ENCODE results near the gene USP33. TPM values are rescaled to one million over a fixed set of nuclear protein-coding genes. Genes with fewer than 3 reads are reported as not detected.

USP33 gene
- total and polyA plus RNA-seq, 2 of the 13 experiments (the other 11 are each of a cell fraction or from before 2014, with no cell fraction given) = 32.0 to 49.1 TPM

DNA sequence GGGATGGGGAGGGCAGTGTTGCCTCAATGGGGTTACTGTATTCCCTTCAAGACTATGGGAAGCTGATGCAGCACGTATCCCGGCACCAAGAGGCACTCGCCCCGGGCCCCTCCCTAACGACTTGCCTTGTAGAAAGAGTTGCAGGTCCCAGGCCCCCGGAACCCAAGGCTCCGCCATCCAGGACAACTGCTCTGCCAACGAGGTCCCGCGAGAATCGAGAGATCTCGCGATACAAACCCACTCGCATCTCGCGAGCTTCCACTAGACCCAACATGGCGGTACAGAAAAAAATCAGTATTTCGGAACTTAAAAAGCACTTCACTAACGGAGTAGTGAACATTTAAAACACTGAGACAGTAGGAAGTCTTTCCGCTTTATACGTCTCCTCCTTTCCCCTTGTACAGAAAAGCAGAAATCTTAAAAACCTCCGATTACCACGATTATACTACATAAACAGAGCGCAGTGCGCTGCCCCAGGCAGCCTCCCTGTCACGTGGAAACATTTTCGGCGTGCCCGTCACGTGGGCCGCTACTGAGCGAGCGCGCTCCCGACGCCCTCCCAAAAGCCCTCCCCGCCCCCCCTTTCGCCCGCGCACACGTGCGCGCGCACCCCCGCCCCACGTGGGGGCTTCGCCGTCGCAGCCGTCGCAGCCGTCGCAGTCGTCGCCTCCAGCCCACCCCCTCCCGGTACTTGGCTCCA lies 77.0 kb downstream of the USP33 start, which contains the start of gene ZZZ3 (continued):
- TF ChIP-seq, protein P1, sequence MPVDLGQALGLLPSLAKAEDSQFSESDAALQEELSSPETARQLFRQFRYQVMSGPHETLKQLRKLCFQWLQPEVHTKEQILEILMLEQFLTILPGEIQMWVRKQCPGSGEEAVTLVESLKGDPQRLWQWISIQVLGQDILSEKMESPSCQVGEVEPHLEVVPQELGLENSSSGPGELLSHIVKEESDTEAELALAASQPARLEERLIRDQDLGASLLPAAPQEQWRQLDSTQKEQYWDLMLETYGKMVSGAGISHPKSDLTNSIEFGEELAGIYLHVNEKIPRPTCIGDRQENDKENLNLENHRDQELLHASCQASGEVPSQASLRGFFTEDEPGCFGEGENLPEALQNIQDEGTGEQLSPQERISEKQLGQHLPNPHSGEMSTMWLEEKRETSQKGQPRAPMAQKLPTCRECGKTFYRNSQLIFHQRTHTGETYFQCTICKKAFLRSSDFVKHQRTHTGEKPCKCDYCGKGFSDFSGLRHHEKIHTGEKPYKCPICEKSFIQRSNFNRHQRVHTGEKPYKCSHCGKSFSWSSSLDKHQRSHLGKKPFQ (CRISPR knock-in tag; IDR thresholded peaks at IDR 0.05; ENCODE audit: insufficient replicate concordance) = no peak
- TF ChIP-seq KLF15 (CRISPR knock-in tag; IDR thresholded peaks at IDR 0.05; ENCODE audit: borderline replicate concordance) (no peak), SIX4 (CRISPR knock-in tag; IDR thresholded peaks at IDR 0.05) (peak; percentile 41; the same call in 1 of the 2 replicates), MED13 (CRISPR knock-in tag; IDR thresholded peaks at IDR 0.05) (0 out of 2 replicates have a peak, but pooled peaks have one; percentile 50), ZNF7 (CRISPR knock-in tag; IDR thresholded peaks at IDR 0.05) (no peak; the same call in 1 of the 2 replicates), ZNF383 (CRISPR knock-in tag; IDR thresholded peaks at IDR 0.05; ENCODE audit: borderline replicate concordance) (no peak), NFYB (CRISPR knock-in tag; IDR thresholded peaks at IDR 0.05) (no peak), BRD4 (CRISPR knock-in tag; IDR thresholded peaks at IDR 0.05) (no peak), NONO (IDR thresholded peaks at IDR 0.05) (no peak), NONO (CRISPR knock-in tag; conservative IDR thresholded peaks at IDR 0.05) (no peak; the same call in 1 of the 2 replicates), PRDM10 (CRISPR knock-in tag; IDR thresholded peaks at IDR 0.05; ENCODE audit: low read depth) (no peak; the same call in 1 of the 2 replicates), ZBTB8A (CRISPR knock-in tag; IDR thresholded peaks at IDR 0.05; ENCODE audit: borderline replicate concordance, low read depth) (no peak), ZNF552 (CRISPR knock-in tag; IDR thresholded peaks at IDR 0.05; ENCODE audit: borderline replicate concordance) (no peak), ZNF644 (CRISPR knock-in tag; IDR thresholded peaks at IDR 0.05; ENCODE audit: low read depth) (no peak), ZNF17 (CRISPR knock-in tag; IDR thresholded peaks at IDR 0.05) (no peak)
- TF ChIP-seq, protein P2, sequence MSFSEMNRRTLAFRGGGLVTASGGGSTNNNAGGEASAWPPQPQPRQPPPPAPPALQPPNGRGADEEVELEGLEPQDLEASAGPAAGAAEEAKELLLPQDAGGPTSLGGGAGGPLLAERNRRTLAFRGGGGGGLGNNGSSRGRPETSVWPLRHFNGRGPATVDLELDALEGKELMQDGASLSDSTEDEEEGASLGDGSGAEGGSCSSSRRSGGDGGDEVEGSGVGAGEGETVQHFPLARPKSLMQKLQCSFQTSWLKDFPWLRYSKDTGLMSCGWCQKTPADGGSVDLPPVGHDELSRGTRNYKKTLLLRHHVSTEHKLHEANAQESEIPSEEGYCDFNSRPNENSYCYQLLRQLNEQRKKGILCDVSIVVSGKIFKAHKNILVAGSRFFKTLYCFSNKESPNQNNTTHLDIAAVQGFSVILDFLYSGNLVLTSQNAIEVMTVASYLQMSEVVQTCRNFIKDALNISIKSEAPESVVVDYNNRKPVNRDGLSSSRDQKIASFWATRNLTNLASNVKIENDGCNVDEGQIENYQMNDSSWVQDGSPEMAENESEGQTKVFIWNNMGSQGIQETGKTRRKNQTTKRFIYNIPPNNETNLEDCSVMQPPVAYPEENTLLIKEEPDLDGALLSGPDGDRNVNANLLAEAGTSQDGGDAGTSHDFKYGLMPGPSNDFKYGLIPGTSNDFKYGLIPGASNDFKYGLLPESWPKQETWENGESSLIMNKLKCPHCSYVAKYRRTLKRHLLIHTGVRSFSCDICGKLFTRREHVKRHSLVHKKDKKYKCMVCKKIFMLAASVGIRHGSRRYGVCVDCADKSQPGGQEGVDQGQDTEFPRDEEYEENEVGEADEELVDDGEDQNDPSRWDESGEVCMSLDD (CRISPR knock-in tag; IDR thresholded peaks at IDR 0.05; ENCODE audit: borderline replicate concordance) = no peak
- TF ChIP-seq, protein P3, sequence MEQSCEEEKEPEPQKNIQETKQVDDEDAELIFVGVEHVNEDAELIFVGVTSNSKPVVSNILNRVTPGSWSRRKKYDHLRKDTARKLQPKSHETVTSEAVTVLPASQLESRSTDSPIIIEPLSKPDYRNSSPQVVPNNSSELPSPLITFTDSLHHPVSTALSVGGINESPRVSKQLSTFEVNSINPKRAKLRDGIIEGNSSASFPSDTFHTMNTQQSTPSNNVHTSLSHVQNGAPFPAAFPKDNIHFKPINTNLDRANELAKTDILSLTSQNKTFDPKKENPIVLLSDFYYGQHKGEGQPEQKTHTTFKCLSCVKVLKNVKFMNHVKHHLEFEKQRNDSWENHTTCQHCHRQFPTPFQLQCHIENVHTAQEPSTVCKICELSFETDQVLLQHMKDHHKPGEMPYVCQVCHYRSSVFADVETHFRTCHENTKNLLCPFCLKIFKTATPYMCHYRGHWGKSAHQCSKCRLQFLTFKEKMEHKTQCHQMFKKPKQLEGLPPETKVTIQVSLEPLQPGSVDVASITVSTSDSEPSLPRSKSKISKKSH (CRISPR knock-in tag; IDR thresholded peaks at IDR 0.05; ENCODE audit: borderline replicate concordance) = no peak
- TF ChIP-seq, protein P4, sequence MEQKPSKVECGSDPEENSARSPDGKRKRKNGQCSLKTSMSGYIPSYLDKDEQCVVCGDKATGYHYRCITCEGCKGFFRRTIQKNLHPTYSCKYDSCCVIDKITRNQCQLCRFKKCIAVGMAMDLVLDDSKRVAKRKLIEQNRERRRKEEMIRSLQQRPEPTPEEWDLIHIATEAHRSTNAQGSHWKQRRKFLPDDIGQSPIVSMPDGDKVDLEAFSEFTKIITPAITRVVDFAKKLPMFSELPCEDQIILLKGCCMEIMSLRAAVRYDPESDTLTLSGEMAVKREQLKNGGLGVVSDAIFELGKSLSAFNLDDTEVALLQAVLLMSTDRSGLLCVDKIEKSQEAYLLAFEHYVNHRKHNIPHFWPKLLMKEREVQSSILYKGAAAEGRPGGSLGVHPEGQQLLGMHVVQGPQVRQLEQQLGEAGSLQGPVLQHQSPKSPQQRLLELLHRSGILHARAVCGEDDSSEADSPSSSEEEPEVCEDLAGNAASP (CRISPR knock-in tag; IDR thresholded peaks at IDR 0.05; ENCODE audit: borderline replicate concordance) = peak; percentile 8; the same call in 1 of the 2 replicates
